ENCODE results near the gene IL17B. TPM values are rescaled to one million over a fixed set of nuclear protein-coding genes. Genes with fewer than 3 reads are reported as not detected.
A peak's percentile ranks its signal among the peaks of the same experiment; 100 is the strongest.

The IL17B gene
- total and polyA plus RNA-seq, 2 of the 13 experiments (the other 11 are each of a cell fraction or from before 2014, with no cell fraction given): 0.29 to 2.6 TPM

DNA sequence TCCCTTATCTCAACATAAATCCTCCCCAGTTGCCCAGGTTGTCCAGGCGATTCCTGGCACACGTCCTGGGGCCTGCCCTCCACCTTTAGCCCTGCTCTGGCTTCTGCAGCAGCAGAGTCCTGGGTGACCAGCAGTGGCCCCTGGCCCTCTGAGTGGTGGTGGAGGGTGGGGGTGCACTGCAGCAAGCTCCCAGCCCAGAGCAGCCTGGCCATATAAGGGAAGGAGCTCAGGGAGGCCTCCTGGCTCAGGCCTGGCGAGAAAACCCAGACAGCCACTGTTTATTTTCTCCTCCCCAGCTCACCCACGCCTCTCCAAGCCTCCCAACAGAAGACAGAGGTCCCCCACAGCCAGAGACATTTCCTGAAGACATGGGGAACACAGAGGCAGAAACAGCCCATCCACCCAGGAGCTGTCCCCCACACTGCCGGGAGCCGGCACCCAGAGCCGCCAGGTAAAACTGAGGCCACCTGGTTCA lies 44.7 kb upstream of the IL17B start (continued):
- TF ChIP-seq, protein P1, sequence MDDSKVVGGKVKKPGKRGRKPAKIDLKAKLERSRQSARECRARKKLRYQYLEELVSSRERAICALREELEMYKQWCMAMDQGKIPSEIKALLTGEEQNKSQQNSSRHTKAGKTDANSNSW (CRISPR knock-in tag; IDR thresholded peaks at IDR 0.05; ENCODE audit: borderline replicate concordance): no peak
- TF ChIP-seq NFYC (CRISPR knock-in tag; IDR thresholded peaks at IDR 0.05) (no peak), HHEX (CRISPR knock-in tag; IDR thresholded peaks at IDR 0.05) (no peak), ZNF790 (CRISPR knock-in tag; IDR thresholded peaks at IDR 0.05; ENCODE audit: borderline replicate concordance) (no peak), IRF2 (CRISPR knock-in tag; IDR thresholded peaks at IDR 0.05) (0 out of 2 replicates have a peak, but pooled peaks have one; percentile 23), SMARCC2 (IDR thresholded peaks at IDR 0.05) (no peak), ZNF567 (CRISPR knock-in tag; IDR thresholded peaks at IDR 0.05; ENCODE audit: borderline replicate concordance) (no peak), RCOR2 (CRISPR knock-in tag; IDR thresholded peaks at IDR 0.05) (no peak), XRCC5 (optimal IDR thresholded peaks at IDR 0.05; ENCODE audit: low read length) (no peak), YEATS2 (CRISPR knock-in tag; IDR thresholded peaks at IDR 0.05; ENCODE audit: borderline replicate concordance) (no peak), SP1 (IDR thresholded peaks at IDR 0.05) (no peak), SP1 (CRISPR knock-in tag; IDR thresholded peaks at IDR 0.05) (no peak), JUN (CRISPR knock-in tag; IDR thresholded peaks at IDR 0.05) (no peak), FOXJ3 (CRISPR knock-in tag; IDR thresholded peaks at IDR 0.05; ENCODE audit: borderline replicate concordance) (no peak), ZNF781 (CRISPR knock-in tag; IDR thresholded peaks at IDR 0.05; ENCODE audit: borderline replicate concordance, not compliant biosample characterization) (no peak)
- TF ChIP-seq, protein P2, sequence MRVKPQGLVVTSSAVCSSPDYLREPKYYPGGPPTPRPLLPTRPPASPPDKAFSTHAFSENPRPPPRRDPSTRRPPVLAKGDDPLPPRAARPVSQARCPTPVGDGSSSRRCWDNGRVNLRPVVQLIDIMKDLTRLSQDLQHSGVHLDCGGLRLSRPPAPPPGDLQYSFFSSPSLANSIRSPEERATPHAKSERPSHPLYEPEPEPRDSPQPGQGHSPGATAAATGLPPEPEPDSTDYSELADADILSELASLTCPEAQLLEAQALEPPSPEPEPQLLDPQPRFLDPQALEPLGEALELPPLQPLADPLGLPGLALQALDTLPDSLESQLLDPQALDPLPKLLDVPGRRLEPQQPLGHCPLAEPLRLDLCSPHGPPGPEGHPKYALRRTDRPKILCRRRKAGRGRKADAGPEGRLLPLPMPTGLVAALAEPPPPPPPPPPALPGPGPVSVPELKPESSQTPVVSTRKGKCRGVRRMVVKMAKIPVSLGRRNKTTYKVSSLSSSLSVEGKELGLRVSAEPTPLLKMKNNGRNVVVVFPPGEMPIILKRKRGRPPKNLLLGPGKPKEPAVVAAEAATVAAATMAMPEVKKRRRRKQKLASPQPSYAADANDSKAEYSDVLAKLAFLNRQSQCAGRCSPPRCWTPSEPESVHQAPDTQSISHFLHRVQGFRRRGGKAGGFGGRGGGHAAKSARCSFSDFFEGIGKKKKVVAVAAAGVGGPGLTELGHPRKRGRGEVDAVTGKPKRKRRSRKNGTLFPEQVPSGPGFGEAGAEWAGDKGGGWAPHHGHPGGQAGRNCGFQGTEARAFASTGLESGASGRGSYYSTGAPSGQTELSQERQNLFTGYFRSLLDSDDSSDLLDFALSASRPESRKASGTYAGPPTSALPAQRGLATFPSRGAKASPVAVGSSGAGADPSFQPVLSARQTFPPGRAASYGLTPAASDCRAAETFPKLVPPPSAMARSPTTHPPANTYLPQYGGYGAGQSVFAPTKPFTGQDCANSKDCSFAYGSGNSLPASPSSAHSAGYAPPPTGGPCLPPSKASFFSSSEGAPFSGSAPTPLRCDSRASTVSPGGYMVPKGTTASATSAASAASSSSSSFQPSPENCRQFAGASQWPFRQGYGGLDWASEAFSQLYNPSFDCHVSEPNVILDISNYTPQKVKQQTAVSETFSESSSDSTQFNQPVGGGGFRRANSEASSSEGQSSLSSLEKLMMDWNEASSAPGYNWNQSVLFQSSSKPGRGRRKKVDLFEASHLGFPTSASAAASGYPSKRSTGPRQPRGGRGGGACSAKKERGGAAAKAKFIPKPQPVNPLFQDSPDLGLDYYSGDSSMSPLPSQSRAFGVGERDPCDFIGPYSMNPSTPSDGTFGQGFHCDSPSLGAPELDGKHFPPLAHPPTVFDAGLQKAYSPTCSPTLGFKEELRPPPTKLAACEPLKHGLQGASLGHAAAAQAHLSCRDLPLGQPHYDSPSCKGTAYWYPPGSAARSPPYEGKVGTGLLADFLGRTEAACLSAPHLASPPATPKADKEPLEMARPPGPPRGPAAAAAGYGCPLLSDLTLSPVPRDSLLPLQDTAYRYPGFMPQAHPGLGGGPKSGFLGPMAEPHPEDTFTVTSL (CRISPR knock-in tag; IDR thresholded peaks at IDR 0.05; ENCODE audit: borderline replicate concordance): no peak
- TF ChIP-seq, protein P3, sequence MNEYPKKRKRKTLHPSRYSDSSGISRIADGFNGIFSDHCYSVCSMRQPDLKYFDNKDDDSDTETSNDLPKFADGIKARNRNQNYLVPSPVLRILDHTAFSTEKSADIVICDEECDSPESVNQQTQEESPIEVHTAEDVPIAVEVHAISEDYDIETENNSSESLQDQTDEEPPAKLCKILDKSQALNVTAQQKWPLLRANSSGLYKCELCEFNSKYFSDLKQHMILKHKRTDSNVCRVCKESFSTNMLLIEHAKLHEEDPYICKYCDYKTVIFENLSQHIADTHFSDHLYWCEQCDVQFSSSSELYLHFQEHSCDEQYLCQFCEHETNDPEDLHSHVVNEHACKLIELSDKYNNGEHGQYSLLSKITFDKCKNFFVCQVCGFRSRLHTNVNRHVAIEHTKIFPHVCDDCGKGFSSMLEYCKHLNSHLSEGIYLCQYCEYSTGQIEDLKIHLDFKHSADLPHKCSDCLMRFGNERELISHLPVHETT (CRISPR knock-in tag; conservative IDR thresholded peaks at IDR 0.05): no peak
- TF ChIP-seq, protein P4, sequence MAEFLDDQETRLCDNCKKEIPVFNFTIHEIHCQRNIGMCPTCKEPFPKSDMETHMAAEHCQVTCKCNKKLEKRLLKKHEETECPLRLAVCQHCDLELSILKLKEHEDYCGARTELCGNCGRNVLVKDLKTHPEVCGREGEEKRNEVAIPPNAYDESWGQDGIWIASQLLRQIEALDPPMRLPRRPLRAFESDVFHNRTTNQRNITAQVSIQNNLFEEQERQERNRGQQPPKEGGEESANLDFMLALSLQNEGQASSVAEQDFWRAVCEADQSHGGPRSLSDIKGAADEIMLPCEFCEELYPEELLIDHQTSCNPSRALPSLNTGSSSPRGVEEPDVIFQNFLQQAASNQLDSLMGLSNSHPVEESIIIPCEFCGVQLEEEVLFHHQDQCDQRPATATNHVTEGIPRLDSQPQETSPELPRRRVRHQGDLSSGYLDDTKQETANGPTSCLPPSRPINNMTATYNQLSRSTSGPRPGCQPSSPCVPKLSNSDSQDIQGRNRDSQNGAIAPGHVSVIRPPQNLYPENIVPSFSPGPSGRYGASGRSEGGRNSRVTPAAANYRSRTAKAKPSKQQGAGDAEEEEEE (CRISPR knock-in tag; IDR thresholded peaks at IDR 0.05; ENCODE audit: borderline replicate concordance): no peak
